Measurements from ENCODE around the gene BRMS1.
A peak's percentile ranks its signal among the peaks of the same experiment; 100 is the strongest.

Gene BRMS1

GRCh38 chr11:66292543-66293332, 52.2 kb downstream of the BRMS1 start:
- peaks cover 41 to 57% of the 10 kb centered on the region in 2 experiments for H3K27me3 ChIP-seq (ENCODE audit: control insufficient read depth in 1 of 2, insufficient read depth in 1 of 2, low read length in 2 of 2)
- DNase-seq: no peak
- H3K14ac ChIP-seq (ENCODE audit: low read length in 2 of 2): no peak overlapping the region
- no peak overlapping the region for H2BK5ac ChIP-seq (ENCODE audit: low read depth, low read length, poor library complexity, severe bottlenecking)
- H3K4ac ChIP-seq (ENCODE audit: low read depth in 1 of 2, low read length in 2 of 2): no peak overlapping the region
- H3K27ac ChIP-seq (ENCODE audit: low read length, poor library complexity, severe bottlenecking): no peak overlapping the region
- no peak overlapping the region for H2AFZ ChIP-seq (ENCODE audit: low read depth, low read length)
- no peak overlapping the region for H2BK15ac ChIP-seq (ENCODE audit: low read depth, poor library complexity, severe bottlenecking)
- H3K79me1 ChIP-seq (replicated peaks; ENCODE audit: low read length, poor library complexity, severe bottlenecking): peaks cover 2% of the 10 kb centered on the region
- H3K4me3 ChIP-seq (ENCODE audit: insufficient read depth in 1 of 2, low read depth in 1 of 2, low read length in 2 of 2): no peak overlapping the region
- no peak overlapping the region for H3K4me2 ChIP-seq (ENCODE audit: low read length, poor library complexity, severe bottlenecking)
- H4K91ac ChIP-seq (ENCODE audit: low read length): no peak overlapping the region
- peaks cover 0 to 14% of the 10 kb centered on the region in 2 experiments for H3K36me3 ChIP-seq (ENCODE audit: control insufficient read depth in 1 of 2, insufficient read depth in 2 of 2, low read depth in 1 of 2, low read length in 2 of 2)
- no peaks in the 10 kb centered on the region for H3K9me3 ChIP-seq (ENCODE audit: control insufficient read depth, low read length)
- no peak overlapping the region for H3K18ac ChIP-seq (ENCODE audit: low read depth in 1 of 2, low read length in 2 of 2)
- H2BK12ac ChIP-seq (ENCODE audit: low read length in 2 of 2): no peak overlapping the region
- H2BK120ac ChIP-seq (ENCODE audit: low read depth, low read length): no peak overlapping the region
- H3K23ac ChIP-seq (ENCODE audit: low read length in 2 of 2): peak overlapping the region in 1 of 2 experiments; percentile 16
- no peak overlapping the region for H2AK5ac ChIP-seq (ENCODE audit: low read length, severe bottlenecking)
- 72% methylated on average over 17 of the region's 17 CpGs for WGBS
- peaks cover 28% of the 10 kb centered on the region for H3K4me1 ChIP-seq (ENCODE audit: control insufficient read depth, insufficient read depth, low read depth, low read length)
- H3K9ac ChIP-seq (ENCODE audit: low read length): no peak overlapping the region
- H4K8ac ChIP-seq (ENCODE audit: low read length): no peak overlapping the region

DNA sequence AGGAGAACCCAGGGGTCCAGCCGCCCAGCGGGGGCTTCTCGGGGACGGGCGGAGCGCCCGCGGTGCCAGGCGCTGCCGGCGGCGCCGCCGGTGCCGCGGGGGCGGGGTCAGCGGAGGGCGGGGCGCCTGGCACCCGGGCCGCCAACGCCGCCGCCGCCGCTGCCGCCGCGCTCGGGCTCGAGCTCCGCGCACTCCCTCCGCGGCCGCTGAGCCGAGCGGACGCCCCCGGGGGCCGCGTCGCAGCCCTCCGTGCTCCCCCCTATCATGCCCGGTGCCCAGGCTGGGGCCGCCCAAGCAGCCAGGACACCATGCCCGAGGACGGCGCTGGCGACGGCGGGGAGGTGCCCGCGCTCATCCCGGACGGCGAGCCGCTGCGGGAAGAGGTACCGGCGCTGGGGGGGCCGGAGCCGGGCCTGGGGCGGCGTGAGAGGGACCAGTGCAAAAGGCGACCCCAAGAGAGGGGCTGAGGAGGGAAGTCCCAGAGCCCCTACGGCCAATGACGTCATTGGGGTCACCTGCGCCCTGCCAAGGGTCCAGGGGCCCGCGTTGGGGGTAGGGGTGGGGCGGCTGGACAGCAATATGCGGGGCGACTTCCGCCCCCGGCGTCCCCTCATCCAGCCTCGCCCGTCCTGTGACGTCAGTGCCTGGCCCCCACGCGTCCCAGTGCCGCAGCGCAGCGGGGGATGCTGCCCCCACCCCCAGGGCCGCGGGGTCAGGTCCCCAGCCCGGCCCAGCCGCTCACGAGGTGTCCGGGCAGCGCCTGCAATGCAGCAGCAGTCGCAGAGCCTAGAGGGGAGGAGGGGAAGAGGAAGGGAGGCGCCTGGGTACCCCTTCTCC, 53.0 kb downstream of the BRMS1 start, which contains the start of gene TMEM151A:
Gene TMEM151A, plus strand, starts transcription at position 189 of the 837 bp plus-strand sequence. Its CDS starts 120 bp downstream, at position 309.
- Histone ChIP-seq H3K79me1 (replicated peaks; ENCODE audit: low read length, poor library complexity, severe bottlenecking) (peaks cover 2% of the 10 kb centered on the region), H3K14ac (ENCODE audit: low read length in 2 of 2) (no peak within 1 kb of the TSS), H3K18ac (ENCODE audit: low read depth in 1 of 2, low read length in 2 of 2) (no peak within 1 kb of the TSS), H3K4me1 (ENCODE audit: control insufficient read depth, insufficient read depth, low read depth, low read length) (peaks cover 34% of the 10 kb centered on the region), H2BK5ac (ENCODE audit: low read depth, low read length, poor library complexity, severe bottlenecking) (no peak within 1 kb of the TSS), H2BK15ac (ENCODE audit: low read depth, poor library complexity, severe bottlenecking) (no peak within 1 kb of the TSS), H2AFZ (ENCODE audit: low read depth, low read length) (no peak within 1 kb of the TSS), H3K36me3 (ENCODE audit: control insufficient read depth in 1 of 2, insufficient read depth in 2 of 2, low read depth in 1 of 2, low read length in 2 of 2) (peaks cover 3 to 21% of the 10 kb centered on the region in 2 experiments), H3K23ac (ENCODE audit: low read length in 2 of 2) (peak within 1 kb of the TSS in 1 of 2 experiments; percentile 16), H4K8ac (ENCODE audit: low read length) (no peak within 1 kb of the TSS), H3K9ac (ENCODE audit: low read length) (no peak within 1 kb of the TSS), H4K91ac (ENCODE audit: low read length) (no peak within 1 kb of the TSS), H3K27ac (ENCODE audit: low read length, poor library complexity, severe bottlenecking) (no peak within 1 kb of the TSS), H3K4ac (ENCODE audit: low read depth in 1 of 2, low read length in 2 of 2) (no peak within 1 kb of the TSS), H3K27me3 (ENCODE audit: control insufficient read depth in 1 of 2, insufficient read depth in 1 of 2, low read length in 2 of 2) (peaks cover 37 to 49% of the 10 kb centered on the region in 2 experiments), H2AK5ac (ENCODE audit: low read length, severe bottlenecking) (no peak within 1 kb of the TSS), H2BK120ac (ENCODE audit: low read depth, low read length) (no peak within 1 kb of the TSS), H3K4me3 (ENCODE audit: insufficient read depth in 1 of 2, low read depth in 1 of 2, low read length in 2 of 2) (peak within 1 kb of the TSS; percentile 39 to 44), H3K9me3 (ENCODE audit: control insufficient read depth, low read length) (no peaks in the 10 kb centered on the region), H2BK12ac (ENCODE audit: low read length in 2 of 2) (no peak within 1 kb of the TSS), H3K4me2 (ENCODE audit: low read length, poor library complexity, severe bottlenecking) (peak within 1 kb of the TSS; percentile 67)
- DNase-seq: no peak
- 3% methylated on average over 49 of the region's 95 CpGs for WGBS

GRCh38 chr11:66291303-66291705, 53.6 kb downstream of the BRMS1 start:
- Histone ChIP-seq H3K4ac (ENCODE audit: low read depth in 1 of 2, low read length in 2 of 2) (no peak overlapping the region), H3K23ac (ENCODE audit: low read length in 2 of 2) (no peak overlapping the region), H3K9me3 (ENCODE audit: control insufficient read depth, low read length) (no peaks in the 10 kb centered on the region), H2BK12ac (ENCODE audit: low read length in 2 of 2) (no peak overlapping the region), H3K4me2 (ENCODE audit: low read length, poor library complexity, severe bottlenecking) (peak overlapping the region; percentile 45), H3K27ac (ENCODE audit: low read length, poor library complexity, severe bottlenecking) (no peak overlapping the region), H4K8ac (ENCODE audit: low read length) (no peak overlapping the region), H3K4me1 (ENCODE audit: control insufficient read depth, insufficient read depth, low read depth, low read length) (peaks cover 36% of the 10 kb centered on the region), H2AFZ (ENCODE audit: low read depth, low read length) (no peak overlapping the region), H2BK5ac (ENCODE audit: low read depth, low read length, poor library complexity, severe bottlenecking) (no peak overlapping the region), H3K4me3 (ENCODE audit: insufficient read depth in 1 of 2, low read depth in 1 of 2, low read length in 2 of 2) (no peak overlapping the region), H3K36me3 (ENCODE audit: control insufficient read depth in 1 of 2, insufficient read depth in 2 of 2, low read depth in 1 of 2, low read length in 2 of 2) (peaks cover 9 to 26% of the 10 kb centered on the region in 2 experiments), H3K27me3 (ENCODE audit: control insufficient read depth in 1 of 2, insufficient read depth in 1 of 2, low read length in 2 of 2) (peaks cover 33 to 44% of the 10 kb centered on the region in 2 experiments), H2AK5ac (ENCODE audit: low read length, severe bottlenecking) (no peak overlapping the region), H3K79me1 (replicated peaks; ENCODE audit: low read length, poor library complexity, severe bottlenecking) (peaks cover 7% of the 10 kb centered on the region), H3K9ac (ENCODE audit: low read length) (no peak overlapping the region), H3K18ac (ENCODE audit: low read depth in 1 of 2, low read length in 2 of 2) (no peak overlapping the region), H3K14ac (ENCODE audit: low read length in 2 of 2) (no peak overlapping the region), H4K91ac (ENCODE audit: low read length) (no peak overlapping the region), H2BK15ac (ENCODE audit: low read depth, poor library complexity, severe bottlenecking) (no peak overlapping the region), H2BK120ac (ENCODE audit: low read depth, low read length) (no peak overlapping the region)
- DNase-seq: no peak
- 24% methylated on average over 13 of the region's 16 CpGs for WGBS

DNA sequence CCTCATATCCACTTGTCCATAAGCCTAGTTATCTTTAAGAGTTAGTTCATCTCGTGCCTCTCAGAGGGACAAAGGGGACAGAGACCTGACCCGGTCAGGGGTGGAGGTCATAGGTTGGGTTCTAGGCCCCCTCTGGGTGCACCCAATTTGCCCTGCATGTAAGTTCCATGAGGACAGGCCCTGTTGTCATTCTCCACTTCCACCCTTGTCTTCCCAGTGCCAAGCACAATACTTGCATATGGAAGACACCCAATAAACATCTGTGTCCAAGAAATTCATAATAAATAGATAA, 54.6 kb downstream of the BRMS1 start:
- Histone ChIP-seq H3K4me3 (ENCODE audit: insufficient read depth in 1 of 2, low read depth in 1 of 2, low read length in 2 of 2) (peak overlapping the region in 1 of 2 experiments; percentile 92), H3K36me3 (ENCODE audit: control insufficient read depth in 1 of 2, insufficient read depth in 2 of 2, low read depth in 1 of 2, low read length in 2 of 2) (peaks cover 17 to 32% of the 10 kb centered on the region in 2 experiments), H4K91ac (ENCODE audit: low read length) (no peak overlapping the region), H2BK15ac (ENCODE audit: low read depth, poor library complexity, severe bottlenecking) (no peak overlapping the region), H2BK12ac (ENCODE audit: low read length in 2 of 2) (no peak overlapping the region), H3K23ac (ENCODE audit: low read length in 2 of 2) (no peak overlapping the region), H2BK5ac (ENCODE audit: low read depth, low read length, poor library complexity, severe bottlenecking) (no peak overlapping the region), H2BK120ac (ENCODE audit: low read depth, low read length) (no peak overlapping the region), H4K8ac (ENCODE audit: low read length) (no peak overlapping the region), H3K4me2 (ENCODE audit: low read length, poor library complexity, severe bottlenecking) (no peak overlapping the region), H3K27me3 (ENCODE audit: control insufficient read depth in 1 of 2, insufficient read depth in 1 of 2, low read length in 2 of 2) (peaks cover 30 to 38% of the 10 kb centered on the region in 2 experiments), H3K14ac (ENCODE audit: low read length in 2 of 2) (no peak overlapping the region), H2AFZ (ENCODE audit: low read depth, low read length) (no peak overlapping the region), H2AK5ac (ENCODE audit: low read length, severe bottlenecking) (no peak overlapping the region), H3K4me1 (ENCODE audit: control insufficient read depth, insufficient read depth, low read depth, low read length) (peaks cover 43% of the 10 kb centered on the region), H3K79me1 (replicated peaks; ENCODE audit: low read length, poor library complexity, severe bottlenecking) (peaks cover 15% of the 10 kb centered on the region), H3K9me3 (ENCODE audit: control insufficient read depth, low read length) (no peaks in the 10 kb centered on the region), H3K9ac (ENCODE audit: low read length) (no peak overlapping the region), H3K27ac (ENCODE audit: low read length, poor library complexity, severe bottlenecking) (no peak overlapping the region), H3K18ac (ENCODE audit: low read depth in 1 of 2, low read length in 2 of 2) (no peak overlapping the region), H3K4ac (ENCODE audit: low read depth in 1 of 2, low read length in 2 of 2) (no peak overlapping the region)
- no peak for DNase-seq
- 90% methylated on average over 2 of the region's 2 CpGs for WGBS
